ENCODE data around the gene MYO18B. TPM values are rescaled to one million over a fixed set of nuclear protein-coding genes. Genes with fewer than 3 reads are reported as not detected.

Gene MYO18B
- total RNA-seq, 1 donor from 2014 or later: 1.1 TPM

GRCh38 chr22:25797498-25798290, 55.7 kb downstream of the MYO18B start:
- Mint-ChIP-seq H3K9me3 (no peaks in the 10 kb centered on the region), H3K27ac (no peak overlapping the region), H3K36me3 (ENCODE audit: low read depth) (no peaks in the 10 kb centered on the region), H3K4me1 (ENCODE audit: low read depth) (no peaks in the 10 kb centered on the region), H3K4me3 (no peak overlapping the region), H3K27me3 (ENCODE audit: insufficient read depth) (peaks cover 8% of the 10 kb centered on the region)
- DNase-seq (ENCODE audit: low spot score): no peak
- intact Hi-C loops (cut with micrococcal nuclease): no loop called here

GRCh38 chr22:25800766-25801165, 58.8 kb downstream of the MYO18B start:
- Mint-ChIP-seq H3K4me3 (no peak overlapping the region), H3K9me3 (no peaks in the 10 kb centered on the region), H3K36me3 (ENCODE audit: low read depth) (no peaks in the 10 kb centered on the region), H3K4me1 (ENCODE audit: low read depth) (no peaks in the 10 kb centered on the region), H3K27ac (no peak overlapping the region), H3K27me3 (ENCODE audit: insufficient read depth) (peaks cover 4% of the 10 kb centered on the region)
- intact Hi-C loops (cut with micrococcal nuclease): no loop called here
- no peak for DNase-seq (ENCODE audit: low spot score)

- intact Hi-C loops (cut with micrococcal nuclease): no loop called here
- no peak overlapping the region for H3K4me3 Mint-ChIP-seq
- no peak overlapping the region for H3K27ac Mint-ChIP-seq
- no peaks in the 10 kb centered on the region for H3K36me3 Mint-ChIP-seq (ENCODE audit: low read depth)
- H3K4me1 Mint-ChIP-seq (ENCODE audit: low read depth): no peaks in the 10 kb centered on the region
- no peak for DNase-seq (ENCODE audit: low spot score)
- H3K9me3 Mint-ChIP-seq: no peaks in the 10 kb centered on the region
- peaks cover 4% of the 10 kb centered on the region for H3K27me3 Mint-ChIP-seq (ENCODE audit: insufficient read depth)
Measured at GRCh38 chr22:25802018-25802417, 60.0 kb downstream of the MYO18B start.

- no peak for DNase-seq (ENCODE audit: low spot score)
- intact Hi-C loops (cut with micrococcal nuclease): no loop called here
- H3K27me3 Mint-ChIP-seq (ENCODE audit: insufficient read depth): peaks cover 5% of the 10 kb centered on the region
- no peaks in the 10 kb centered on the region for H3K36me3 Mint-ChIP-seq (ENCODE audit: low read depth)
- H3K4me1 Mint-ChIP-seq (ENCODE audit: low read depth): no peaks in the 10 kb centered on the region
- no peaks in the 10 kb centered on the region for H3K9me3 Mint-ChIP-seq
- H3K27ac Mint-ChIP-seq: no peak overlapping the region
- no peak overlapping the region for H3K4me3 Mint-ChIP-seq
Measured at GRCh38 chr22:25804676-25805075, 62.7 kb downstream of the MYO18B start.

- intact Hi-C loops (cut with micrococcal nuclease): no loop called here
- Mint-ChIP-seq H3K27me3 (ENCODE audit: insufficient read depth) (peaks cover 3% of the 10 kb centered on the region), H3K27ac (no peak overlapping the region), H3K9me3 (no peaks in the 10 kb centered on the region), H3K4me3 (no peak overlapping the region), H3K4me1 (ENCODE audit: low read depth) (no peaks in the 10 kb centered on the region), H3K36me3 (ENCODE audit: low read depth) (no peaks in the 10 kb centered on the region)
- no peak for DNase-seq (ENCODE audit: low spot score)
Measured at GRCh38 chr22:25806579-25806978, 64.6 kb downstream of the MYO18B start.

- H3K9me3 Mint-ChIP-seq: no peaks in the 10 kb centered on the region
- DNase-seq (ENCODE audit: low spot score): no peak
- intact Hi-C loops (cut with micrococcal nuclease): no loop called here
- peaks cover 14% of the 10 kb centered on the region for H3K27me3 Mint-ChIP-seq (ENCODE audit: insufficient read depth)
- no peaks in the 10 kb centered on the region for H3K36me3 Mint-ChIP-seq (ENCODE audit: low read depth)
- H3K4me1 Mint-ChIP-seq (ENCODE audit: low read depth): no peaks in the 10 kb centered on the region
- no peak overlapping the region for H3K27ac Mint-ChIP-seq
- H3K4me3 Mint-ChIP-seq: no peak overlapping the region
Measured at GRCh38 chr22:25814685-25815084, 72.7 kb downstream of the MYO18B start.

GRCh38 chr22:25815561-25815960, 73.6 kb downstream of the MYO18B start:
- Mint-ChIP-seq H3K27ac (no peak overlapping the region), H3K9me3 (peaks cover 4% of the 10 kb centered on the region), H3K27me3 (ENCODE audit: insufficient read depth) (peaks cover 14% of the 10 kb centered on the region), H3K4me1 (ENCODE audit: low read depth) (no peaks in the 10 kb centered on the region), H3K36me3 (ENCODE audit: low read depth) (peaks cover 4% of the 10 kb centered on the region), H3K4me3 (no peak overlapping the region)
- DNase-seq (ENCODE audit: low spot score): no peak
- intact Hi-C loops (cut with micrococcal nuclease): no loop called here

GRCh38 chr22:25816522-25817059, 74.6 kb downstream of the MYO18B start:
- Mint-ChIP-seq H3K4me3 (no peak overlapping the region), H3K9me3 (peaks cover 4% of the 10 kb centered on the region), H3K4me1 (ENCODE audit: low read depth) (no peaks in the 10 kb centered on the region), H3K36me3 (ENCODE audit: low read depth) (peaks cover 7% of the 10 kb centered on the region), H3K27me3 (ENCODE audit: insufficient read depth) (peaks cover 14% of the 10 kb centered on the region), H3K27ac (no peak overlapping the region)
- no peak for DNase-seq (ENCODE audit: low spot score)
- intact Hi-C loops (cut with micrococcal nuclease): no loop called here

- Mint-ChIP-seq H3K27me3 (ENCODE audit: insufficient read depth) (peaks cover 14% of the 10 kb centered on the region), H3K9me3 (peaks cover 4% of the 10 kb centered on the region)
- intact Hi-C loops (cut with micrococcal nuclease): no loop called here
Measured at GRCh38 chr22:25817092-25817943, 75.3 kb downstream of the MYO18B start.

GRCh38 chr22:25818541-25818940, 76.6 kb downstream of the MYO18B start:
- no peak overlapping the region for H3K27ac Mint-ChIP-seq
- no peaks in the 10 kb centered on the region for H3K4me1 Mint-ChIP-seq (ENCODE audit: low read depth)
- peaks cover 4% of the 10 kb centered on the region for H3K9me3 Mint-ChIP-seq
- H3K27me3 Mint-ChIP-seq (ENCODE audit: insufficient read depth): peaks cover 14% of the 10 kb centered on the region
- intact Hi-C loops (cut with micrococcal nuclease): no loop called here
- DNase-seq (ENCODE audit: low spot score): no peak
- H3K4me3 Mint-ChIP-seq: no peak overlapping the region
- H3K36me3 Mint-ChIP-seq (ENCODE audit: low read depth): peaks cover 7% of the 10 kb centered on the region

More at GRCh38 chr22:25817092-25817943, 75.3 kb downstream of the MYO18B start:
- H3K36me3 Mint-ChIP-seq (ENCODE audit: low read depth): peaks cover 7% of the 10 kb centered on the region
- no peak overlapping the region for H3K4me3 Mint-ChIP-seq
- DNase-seq (ENCODE audit: low spot score): no peak
- H3K4me1 Mint-ChIP-seq (ENCODE audit: low read depth): no peaks in the 10 kb centered on the region
- no peak overlapping the region for H3K27ac Mint-ChIP-seq

GRCh38 chr22:25822344-25822743, 80.4 kb downstream of the MYO18B start:
- intact Hi-C loops (cut with micrococcal nuclease): no loop called here
- H3K27me3 Mint-ChIP-seq (ENCODE audit: insufficient read depth): peaks cover 8% of the 10 kb centered on the region
- peaks cover 4% of the 10 kb centered on the region for H3K9me3 Mint-ChIP-seq
- H3K36me3 Mint-ChIP-seq (ENCODE audit: low read depth): peaks cover 7% of the 10 kb centered on the region
- no peak for DNase-seq (ENCODE audit: low spot score)
- H3K4me1 Mint-ChIP-seq (ENCODE audit: low read depth): no peaks in the 10 kb centered on the region
- H3K27ac Mint-ChIP-seq: no peak overlapping the region
- no peak overlapping the region for H3K4me3 Mint-ChIP-seq

GRCh38 chr22:25823276-25823675, 81.3 kb downstream of the MYO18B start:
- Mint-ChIP-seq H3K9me3 (peaks cover 4% of the 10 kb centered on the region), H3K36me3 (ENCODE audit: low read depth) (peaks cover 7% of the 10 kb centered on the region), H3K4me3 (no peak overlapping the region), H3K27ac (no peak overlapping the region), H3K4me1 (ENCODE audit: low read depth) (no peaks in the 10 kb centered on the region), H3K27me3 (ENCODE audit: insufficient read depth) (peaks cover 4% of the 10 kb centered on the region)
- no peak for DNase-seq (ENCODE audit: low spot score)
- intact Hi-C loops (cut with micrococcal nuclease): no loop called here

GRCh38 chr22:25824828-25825423, 82.9 kb downstream of the MYO18B start:
- Mint-ChIP-seq H3K27ac (no peak overlapping the region), H3K27me3 (ENCODE audit: insufficient read depth) (peaks cover 4% of the 10 kb centered on the region), H3K9me3 (peaks cover 2% of the 10 kb centered on the region), H3K4me3 (no peak overlapping the region), H3K36me3 (ENCODE audit: low read depth) (peaks cover 6% of the 10 kb centered on the region), H3K4me1 (ENCODE audit: low read depth) (no peaks in the 10 kb centered on the region)
- DNase-seq (ENCODE audit: low spot score): no peak
- intact Hi-C loops (cut with micrococcal nuclease): no loop called here

Data from activated T-helper 1 cell treated with anti-CD3 and anti-CD28 coated beads, Interleukin-12 subunit alpha, Interleukin-12 subunit beta, Interleukin-2, Interleukin-4 antibody, amounts not matched to agents 30 ng/mL and 10 ng/mL and 1 ng/mL, durations not matched to agents 14 hours and 24 hours and 36 hours (primary cell).